GM21360 (cell line): ENCODE measurements around the gene AGRN.
"Not testable (repeated sequence)": the region's sequence is repeated elsewhere in the genome, so short reads cannot be mapped to it uniquely, and the experiment has no call there.

Source experiments
- ATAC-seq: cut with Tn5 transposase; IDR thresholded peaks from one replicate; pipeline ENCODE4 v1.9.1; 2021; ENCODE audit warnings: mild to moderate bottlenecking, moderate library complexity; ENCODE audit not compliant: unreplicated experiment

The AGRN gene

GRCh38 chr1:1063261-1063944, 43.5 kb downstream of the AGRN start:
- ATAC-seq, result no peak

GRCh38 chr1:1063945-1064831, 44.3 kb downstream of the AGRN start:
- peak; percentile 52 for ATAC-seq

GRCh38 chr1:1065265-1065939, 45.5 kb downstream of the AGRN start:
- no peak for ATAC-seq

- ATAC-seq, result not testable (repeated sequence)
These were observed 46.0 kb downstream of the AGRN start for GRCh38 chr1:1065940-1066304.

GRCh38 chr1:1066403-1067283, 46.7 kb downstream of the AGRN start:
- no peak for ATAC-seq

GRCh38 chr1:1067284-1067859, 47.5 kb downstream of the AGRN start:
- no peak for ATAC-seq

GRCh38 chr1:1067860-1068516, 48.1 kb downstream of the AGRN start:
- no peak for ATAC-seq

GRCh38 chr1:1068517-1069055, 48.7 kb downstream of the AGRN start:
- ATAC-seq, result no peak

GRCh38 chr1:1069056-1069710, 49.3 kb downstream of the AGRN start:
- peak; percentile 52 for ATAC-seq

GRCh38 chr1:1069711-1070676, 50.1 kb downstream of the AGRN start:
- ATAC-seq, result peak; percentile 7

GRCh38 chr1:1071486-1072298, 51.8 kb downstream of the AGRN start:
- no peak for ATAC-seq

GRCh38 chr1:1072299-1072848, 52.5 kb downstream of the AGRN start:
- no peak for ATAC-seq

- ATAC-seq, result no peak
These were observed 53.2 kb downstream of the AGRN start for GRCh38 chr1:1072849-1073742.

- ATAC-seq, result no peak
These were observed 54.0 kb downstream of the AGRN start, which contains the start of gene RNF223 for GRCh38 chr1:1073743-1074587. RNF223 (minus strand) TSS chr1:1074306; CDS start chr1:1072566, 1,740 bp downstream.
